GM18861 (cell line): Measurements from ENCODE around the gene GCN1.
"Not testable (repeated sequence)": the region's sequence is repeated elsewhere in the genome, so short reads cannot be mapped to it uniquely, and the experiment has no call there.

Experiments used
- ATAC-seq: cut with Tn5 transposase; IDR thresholded peaks from one replicate; pipeline ENCODE4 v1.9.1; 2021; ENCODE audit not compliant: unreplicated experiment

GCN1 gene

DNA sequence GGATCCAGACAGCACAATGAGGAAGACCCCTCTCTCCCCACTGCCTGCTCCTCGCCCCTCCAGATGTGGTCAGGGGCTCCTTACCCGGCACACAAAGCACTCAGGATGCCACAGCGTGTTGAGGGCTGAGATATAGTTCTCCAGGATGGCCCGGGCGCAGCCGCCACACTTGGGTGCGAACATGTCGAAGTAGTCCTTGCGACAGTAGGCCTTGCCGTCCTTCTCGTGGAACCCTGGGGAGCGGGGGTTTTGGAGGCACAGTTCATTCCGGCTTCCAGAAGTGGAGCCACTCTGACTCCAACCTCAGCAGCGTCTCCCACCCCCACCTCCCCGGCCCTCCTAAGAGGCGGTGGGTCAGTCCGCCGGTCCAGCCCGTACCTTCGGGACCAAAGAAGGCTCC is 19.2 kb upstream of the GCN1 start:
- ATAC-seq, result no peak

DNA sequence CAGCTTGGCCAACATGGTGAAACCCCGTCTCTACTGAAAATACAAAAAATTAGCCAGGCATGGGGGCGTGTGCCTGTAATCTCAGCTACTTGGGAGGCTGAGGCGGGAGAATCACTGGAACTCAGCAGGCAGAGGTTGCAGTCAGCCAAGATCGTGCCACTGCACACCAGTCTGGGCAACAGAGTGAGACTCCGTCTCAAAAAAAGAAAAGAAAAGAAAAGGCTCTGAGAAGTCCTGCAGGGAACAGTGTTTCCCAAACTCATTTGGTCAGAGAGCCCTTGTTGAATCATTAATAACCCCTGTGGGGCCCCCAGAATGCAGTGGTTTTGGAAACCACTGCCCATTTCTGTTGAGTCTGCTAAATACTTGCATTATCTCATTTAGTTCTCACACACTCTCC is 18.7 kb upstream of the GCN1 start:
- not testable (repeated sequence) for ATAC-seq

DNA sequence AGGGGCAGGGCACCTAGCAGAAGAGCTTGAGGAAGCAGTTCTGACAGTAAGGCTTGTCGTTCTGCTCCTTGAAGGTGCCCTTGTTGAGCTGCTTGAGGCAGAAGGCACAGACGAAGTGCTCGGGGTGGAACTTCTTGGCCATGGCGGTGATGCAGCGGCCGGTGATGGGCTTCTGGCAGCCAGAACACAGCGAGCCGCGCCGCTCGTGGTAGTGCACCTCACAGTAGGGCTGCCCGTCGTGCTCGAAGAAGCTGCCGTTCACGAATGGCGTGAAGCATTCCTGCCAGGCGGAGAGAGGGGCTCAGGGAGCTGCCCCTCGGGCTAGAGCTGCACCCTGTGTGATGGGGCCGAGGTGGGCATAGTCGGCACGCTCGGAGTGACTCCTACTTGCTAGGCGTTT is 17.8 kb upstream of the GCN1 start:
- no peak for ATAC-seq

DNA sequence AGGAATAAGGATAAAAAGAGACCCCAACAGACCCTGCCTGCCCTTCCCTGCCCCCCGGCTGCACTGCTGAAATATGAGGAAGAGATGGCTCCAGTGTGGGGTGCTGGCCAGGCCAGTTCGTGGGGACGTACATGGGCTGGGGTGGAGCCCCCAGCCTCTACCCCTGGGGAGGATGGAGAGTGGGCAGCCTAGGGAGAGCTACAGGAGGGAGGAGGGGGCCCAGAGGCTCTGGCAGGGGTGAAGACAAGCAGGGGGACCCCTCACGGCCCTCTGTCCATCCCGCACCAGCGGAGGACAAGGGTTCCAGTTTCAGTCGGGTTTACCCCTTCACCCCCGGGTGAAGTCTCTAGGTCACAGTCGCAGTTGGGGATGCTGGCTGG is 17.4 kb upstream of the GCN1 start:
- ATAC-seq, result no peak

DNA sequence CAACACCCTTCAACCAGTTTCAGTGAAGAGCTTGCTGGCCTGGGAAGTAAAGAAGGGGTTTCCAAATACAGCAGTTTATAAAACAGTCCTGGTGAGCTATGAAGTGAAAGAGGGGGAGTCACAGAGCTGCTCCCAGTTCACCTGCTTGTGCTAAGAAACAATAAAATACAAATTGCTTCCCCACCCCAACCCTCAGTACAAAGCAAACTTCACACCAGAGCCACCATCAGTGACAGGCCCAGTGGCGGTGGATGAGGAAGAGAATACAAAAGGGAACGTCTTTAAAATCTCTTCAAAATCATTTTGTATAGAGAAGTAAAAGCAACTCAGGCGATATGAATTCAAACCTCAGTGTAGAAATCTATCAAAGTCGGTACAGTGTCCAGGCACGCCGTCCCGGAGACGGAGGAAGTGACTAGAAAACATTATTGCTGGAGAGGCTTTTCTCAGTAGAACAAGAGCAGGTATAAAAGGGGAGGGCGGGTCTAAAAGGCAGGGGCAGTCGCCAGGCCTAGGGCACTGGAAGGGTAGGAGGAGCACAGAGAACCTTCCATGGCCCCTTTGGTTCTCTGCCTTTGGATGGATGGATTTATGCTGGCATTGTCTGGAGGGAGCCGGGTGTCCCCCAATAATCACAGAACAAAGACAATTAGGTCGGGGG is 16.9 kb upstream of the GCN1 start:
- ATAC-seq, result no peak

DNA sequence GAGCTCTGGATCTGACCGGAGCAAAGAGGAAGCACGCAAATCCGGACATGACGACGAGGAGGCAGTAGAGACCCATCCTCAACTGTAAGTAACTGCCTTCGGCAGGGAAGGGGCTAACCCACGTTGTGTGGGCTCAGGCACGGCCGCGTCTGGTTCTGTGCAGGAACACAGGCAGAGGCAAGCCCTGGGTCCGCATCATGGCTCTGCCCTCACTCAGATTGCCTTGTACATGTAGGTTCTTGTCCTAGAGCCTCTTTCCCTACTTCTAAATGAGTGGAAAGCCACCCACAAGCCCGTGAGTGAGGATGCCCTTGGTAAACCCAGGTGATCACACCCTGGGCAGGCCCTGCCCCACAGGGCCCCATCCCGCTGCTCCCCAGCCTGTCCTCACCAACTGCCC is 15.3 kb upstream of the GCN1 start:
- ATAC-seq, result no peak

DNA sequence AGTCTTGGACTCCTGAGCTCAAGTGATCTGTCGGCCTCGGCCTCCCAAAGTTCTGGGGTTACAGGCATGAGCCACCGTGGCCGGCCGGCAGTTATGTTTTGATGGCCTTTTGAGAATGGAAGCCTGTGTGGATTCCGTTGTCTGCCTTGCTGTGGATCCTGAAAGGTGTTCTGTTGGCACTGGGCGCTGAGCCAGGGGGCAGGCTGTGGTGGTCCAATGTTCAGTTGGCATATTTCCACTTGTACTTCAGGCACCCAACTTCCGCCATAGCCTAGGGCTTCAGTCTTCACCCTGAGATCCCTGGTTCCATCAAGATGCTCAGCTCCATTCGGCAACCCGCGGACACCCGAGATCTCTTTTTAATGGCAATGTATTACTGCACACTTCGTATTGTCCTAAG is 12.7 kb upstream of the GCN1 start:
- ATAC-seq, result no peak

DNA sequence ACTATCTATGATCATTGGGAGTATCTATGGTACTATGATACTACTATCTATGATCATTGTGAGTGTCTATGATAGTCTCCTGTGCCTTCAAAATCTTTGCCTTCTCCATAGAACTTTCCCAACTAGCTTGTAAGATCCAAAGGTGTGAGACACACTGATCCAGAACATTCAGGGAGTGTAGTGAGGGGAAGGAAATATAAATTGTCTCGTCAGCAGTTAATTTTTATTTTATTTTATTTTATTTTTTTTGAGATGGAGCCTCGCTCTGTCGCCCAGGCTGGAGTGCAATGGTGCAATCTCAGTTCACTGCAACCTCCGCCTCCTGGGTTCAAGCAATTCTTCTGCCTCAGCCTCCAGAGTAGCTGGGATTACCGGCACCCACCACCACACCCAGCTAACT is 12.3 kb upstream of the GCN1 start:
- not testable (repeated sequence) for ATAC-seq

DNA sequence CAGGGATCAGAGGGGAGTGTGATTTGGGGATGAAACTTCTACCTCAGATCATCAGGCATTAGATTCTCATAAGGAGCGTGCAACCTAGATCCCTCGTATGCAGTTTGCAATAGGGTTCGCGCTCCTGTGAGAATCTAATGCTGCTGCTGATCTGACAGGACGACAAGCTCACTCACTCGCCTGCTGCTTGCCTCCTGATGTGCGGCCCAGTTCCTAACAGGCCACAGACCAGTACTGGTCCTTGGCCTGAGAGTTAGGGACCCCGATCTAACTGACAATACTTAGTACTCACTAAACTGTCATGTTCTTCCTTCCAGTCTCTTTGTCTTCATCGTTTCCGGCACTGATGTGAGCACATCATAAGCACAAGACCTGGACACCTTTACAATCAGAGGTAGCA is 11.7 kb upstream of the GCN1 start:
- ATAC-seq, result no peak

DNA sequence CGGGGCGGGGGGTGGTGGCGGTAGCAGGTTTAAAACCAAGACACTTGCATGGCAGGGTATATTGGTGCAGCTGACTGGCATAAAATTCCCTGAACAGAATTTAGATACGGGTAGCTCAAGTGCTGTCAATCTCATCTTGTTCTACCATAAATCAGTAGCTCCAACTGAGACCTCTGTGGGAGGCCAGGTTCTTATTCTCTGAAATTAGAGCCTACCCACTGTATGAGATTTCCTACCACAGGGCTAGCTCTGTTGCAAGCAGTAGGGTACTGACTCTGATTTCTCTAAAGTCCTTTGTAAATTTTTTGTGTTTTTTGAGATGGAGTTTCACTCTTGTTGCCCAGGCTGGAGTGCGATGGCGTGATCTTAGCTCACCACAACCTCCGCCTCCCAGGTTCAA is 9.7 kb upstream of the GCN1 start:
- no peak for ATAC-seq

DNA sequence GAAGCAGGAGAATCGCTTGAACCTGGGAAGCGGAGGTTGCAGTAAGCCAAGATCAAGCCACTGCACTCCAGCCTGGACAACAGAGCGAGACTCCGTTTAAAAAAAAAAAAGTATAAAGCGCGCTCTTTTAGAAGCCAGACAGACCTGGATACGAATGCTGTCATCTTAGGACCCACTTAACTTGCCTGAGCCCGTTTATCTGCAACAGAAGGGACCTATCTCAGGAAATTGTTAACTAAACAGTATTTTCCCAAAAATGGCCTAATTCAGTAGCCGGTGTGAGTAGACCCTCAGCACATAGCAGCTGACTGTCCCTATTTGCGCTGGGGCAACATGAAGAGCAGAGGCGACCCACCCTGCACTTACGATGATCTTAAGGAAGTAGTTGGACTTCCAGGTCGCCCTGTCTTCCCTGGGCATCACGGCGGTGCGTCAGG is 5.9 kb upstream of the GCN1 start:
- ATAC-seq, result no peak

DNA sequence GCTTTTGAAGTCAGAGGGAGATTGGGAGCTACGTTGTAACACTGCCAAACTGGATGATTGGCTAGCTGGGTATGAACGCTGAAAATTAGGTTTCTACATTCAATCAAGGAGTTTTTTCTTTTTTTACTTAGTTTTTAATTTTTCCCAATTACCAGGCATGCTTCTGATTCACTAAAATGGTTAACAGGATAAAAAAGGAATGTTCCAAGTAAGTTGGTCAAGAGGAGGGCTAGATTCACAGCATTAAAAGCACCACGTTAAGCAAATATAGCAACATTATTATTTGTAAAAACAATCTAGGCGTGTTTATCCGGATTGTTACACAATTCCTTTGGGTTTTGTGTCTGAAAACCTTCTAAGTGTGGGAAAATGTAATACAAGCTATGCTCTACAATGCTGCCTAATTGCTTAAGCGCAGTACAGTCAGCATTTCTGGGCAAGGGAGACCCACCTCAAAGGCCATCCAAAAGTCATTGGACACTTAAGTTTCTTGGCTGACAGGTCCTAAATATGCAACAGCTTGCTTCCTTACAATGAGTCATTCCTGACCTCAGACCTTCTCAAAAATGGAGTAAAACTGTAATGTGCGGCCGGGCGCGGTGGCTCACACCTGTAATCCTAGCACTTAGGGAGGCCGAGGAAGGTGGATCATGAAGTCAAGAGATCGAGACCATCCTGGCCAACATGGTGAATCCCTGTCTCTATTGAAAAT is 5.2 kb upstream of the GCN1 start:
- ATAC-seq, result no peak

DNA sequence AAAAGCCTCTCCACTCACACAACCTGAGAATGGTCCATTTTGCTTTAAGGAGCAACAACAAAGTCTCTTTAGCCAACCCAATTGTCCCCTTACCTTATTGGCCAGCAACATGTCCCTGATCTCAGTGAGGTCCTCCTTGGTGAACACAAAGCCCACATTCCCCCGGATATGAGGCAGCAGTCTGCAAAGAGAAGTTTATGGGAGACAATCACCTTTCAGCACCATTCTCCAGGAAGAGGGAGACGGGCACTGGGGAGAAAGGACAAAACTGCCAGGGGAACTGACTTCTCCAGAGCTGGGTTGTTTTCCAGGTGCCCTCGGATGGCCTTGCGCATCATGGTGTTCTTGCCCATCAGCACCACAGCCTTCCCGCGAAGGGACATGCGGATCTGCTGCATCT is 4.5 kb upstream of the GCN1 start:
- ATAC-seq, result no peak

DNA sequence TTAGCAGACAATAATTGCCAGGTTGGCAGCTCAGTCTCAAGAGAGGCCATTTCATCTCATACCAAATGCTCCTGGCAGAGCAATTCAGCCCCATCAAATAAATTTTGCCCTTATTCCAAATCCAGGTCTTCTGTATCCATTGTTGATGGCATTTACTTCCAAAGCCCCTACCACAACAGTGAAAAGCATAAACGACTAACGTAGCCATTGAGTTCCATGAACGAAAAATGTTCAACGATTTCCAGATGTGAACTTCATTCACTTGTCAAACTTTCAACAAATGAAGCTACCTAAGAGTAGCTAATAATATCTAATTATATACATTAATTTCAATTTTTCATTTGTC is 3.0 kb upstream of the GCN1 start:
- no peak for ATAC-seq

DNA sequence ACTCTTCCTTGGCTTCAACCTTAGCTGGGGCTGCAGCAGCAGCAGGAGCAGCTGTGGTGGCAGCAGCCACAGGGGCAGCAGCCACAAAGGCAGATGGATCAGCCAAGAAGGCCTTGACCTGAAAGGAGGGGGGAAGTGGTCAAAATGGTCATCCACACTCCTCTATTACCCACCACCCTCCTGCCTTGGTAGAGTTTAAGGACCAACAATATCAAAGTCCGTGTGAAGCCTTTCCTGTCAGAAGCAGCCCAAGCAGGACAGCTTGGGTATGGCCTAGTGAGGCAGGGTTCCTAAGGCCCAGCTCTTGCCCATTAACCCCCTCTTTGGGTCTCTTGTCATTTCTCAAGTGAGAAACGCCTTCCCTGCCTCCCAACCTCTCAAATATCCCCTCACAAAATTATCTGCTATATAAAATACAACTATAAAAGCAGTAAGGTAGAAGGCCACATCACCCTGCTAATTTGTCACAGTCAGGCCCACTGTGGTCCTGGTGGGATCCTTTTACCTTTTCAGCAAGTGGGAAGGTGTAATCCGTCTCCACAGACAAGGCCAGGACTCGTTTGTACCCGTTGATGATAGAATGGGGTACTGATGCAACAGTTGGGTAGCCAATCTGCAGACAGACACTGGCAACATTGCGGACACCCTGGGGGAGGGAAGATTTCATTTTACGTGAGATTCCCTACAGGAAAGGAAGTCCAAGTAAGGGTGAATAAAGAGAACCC is 2.5 kb upstream of the GCN1 start:
- not testable (repeated sequence) for ATAC-seq

DNA sequence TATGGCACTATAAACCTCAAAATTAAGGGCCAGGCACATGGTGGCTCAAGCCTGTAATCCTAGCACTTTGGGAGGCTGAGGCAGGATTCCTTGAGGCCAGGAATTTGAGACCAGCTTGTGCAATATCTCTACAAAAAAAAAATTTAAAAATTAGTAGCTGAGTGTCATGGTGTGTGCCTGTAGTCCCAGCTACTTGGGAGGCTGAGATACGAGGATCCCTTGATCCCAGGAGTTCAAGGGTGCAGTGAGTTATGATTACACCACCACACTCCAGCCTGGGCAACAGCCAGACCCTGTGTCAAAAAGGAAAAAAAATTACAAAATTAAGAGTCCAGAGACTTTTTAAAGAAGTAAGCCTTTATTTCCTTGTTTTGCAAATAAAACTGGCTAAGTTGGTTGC is 1.8 kb upstream of the GCN1 start:
- ATAC-seq, result no peak

DNA sequence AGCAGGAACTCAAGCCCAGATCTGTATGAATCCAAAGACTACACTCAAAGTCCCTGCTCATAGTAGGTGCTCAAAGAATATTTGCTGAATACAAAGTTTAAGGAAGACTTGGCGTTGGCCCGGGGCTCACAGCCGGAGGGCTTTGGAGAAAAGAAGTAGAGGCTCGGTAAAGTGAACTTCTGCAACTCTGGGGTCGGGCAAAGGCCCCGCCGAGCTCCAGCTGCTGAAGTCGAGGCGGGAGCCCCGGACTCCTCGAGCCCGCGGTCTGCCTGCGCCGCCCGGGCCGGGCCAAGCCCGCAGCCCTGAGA is 335 bp downstream of the GCN1 start:
- ATAC-seq, result no peak

DNA sequence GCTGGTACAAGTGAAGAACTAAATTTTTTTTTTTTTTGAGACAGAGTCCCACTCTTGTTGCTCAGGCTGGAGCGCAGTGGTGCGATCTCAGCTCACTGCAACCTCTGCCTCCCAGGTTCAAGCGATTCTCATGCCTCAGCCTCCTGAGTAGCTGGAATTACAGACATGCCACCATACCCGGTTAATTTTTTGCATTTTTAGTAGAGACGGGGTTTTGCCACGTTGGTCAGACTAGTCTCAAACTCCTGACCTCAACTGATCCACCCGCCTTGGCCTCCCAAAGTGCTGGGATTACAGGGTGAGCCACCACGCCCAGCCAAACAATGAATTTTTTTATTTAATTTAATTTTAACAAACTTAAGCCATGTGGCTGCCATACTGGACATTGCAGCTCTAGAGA is 1.2 kb downstream of the GCN1 start:
- not testable (repeated sequence) for ATAC-seq

DNA sequence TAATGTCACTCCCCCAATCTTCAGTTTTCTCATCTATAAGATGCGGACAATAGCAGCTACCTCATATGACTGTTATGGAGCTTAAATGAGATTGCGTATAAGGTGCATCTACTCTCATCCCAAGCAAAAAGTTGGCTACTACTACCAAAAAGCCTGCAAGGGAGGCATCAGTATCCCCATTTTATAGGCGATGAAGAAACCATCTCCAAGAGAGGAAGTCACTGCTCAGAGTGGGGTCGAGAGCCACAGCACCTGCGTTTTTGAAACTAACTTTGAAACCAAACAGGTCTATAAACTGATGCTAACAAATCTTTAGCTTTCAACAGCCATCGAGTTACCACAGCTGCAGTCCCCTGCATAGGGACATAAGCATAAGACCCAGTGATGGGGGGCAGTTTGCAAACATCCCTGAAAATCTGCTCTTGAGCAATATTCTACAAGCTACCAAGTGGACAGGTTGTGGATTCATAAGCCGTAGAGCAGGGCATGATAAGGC is 3.5 kb downstream of the GCN1 start:
- no peak for ATAC-seq

DNA sequence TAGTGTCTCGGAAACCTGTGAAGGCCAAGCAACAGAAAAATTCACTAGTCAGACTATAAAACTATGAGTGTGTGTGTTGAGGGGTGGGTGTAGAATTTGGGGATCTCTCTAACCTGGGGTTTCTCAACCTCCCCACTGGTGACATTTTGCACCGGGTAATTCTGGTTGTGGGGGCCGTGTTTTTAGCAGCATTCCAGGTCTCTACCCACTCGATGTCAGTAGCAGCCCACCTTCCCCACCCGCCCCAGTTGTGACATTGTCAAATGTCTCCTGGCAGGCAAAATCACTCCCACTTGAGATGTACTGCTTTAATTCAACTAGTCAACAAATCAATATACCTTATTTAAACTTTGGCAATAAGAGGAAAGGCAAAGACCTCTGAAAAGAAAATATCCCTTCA is 4.1 kb downstream of the GCN1 start:
- ATAC-seq, result no peak

DNA sequence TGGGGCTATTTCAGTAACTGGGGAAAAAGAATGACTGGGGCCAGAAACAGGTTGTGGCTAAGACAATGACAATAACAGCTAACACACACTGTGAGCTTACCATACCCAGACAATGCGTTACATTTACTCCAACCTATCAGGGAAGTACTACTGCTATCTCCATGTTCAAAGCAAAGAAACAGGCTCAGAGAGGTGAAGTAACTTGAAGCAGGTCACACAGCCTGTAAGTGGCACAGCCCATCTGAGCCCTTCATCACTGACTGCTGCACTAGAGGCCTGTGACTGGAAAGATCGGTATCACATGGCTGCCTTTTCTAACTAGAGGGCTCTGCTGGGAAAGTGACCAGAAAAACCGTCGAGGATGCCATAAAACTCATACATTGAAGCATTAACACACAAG is 7.9 kb downstream of the GCN1 start:
- no peak for ATAC-seq

DNA sequence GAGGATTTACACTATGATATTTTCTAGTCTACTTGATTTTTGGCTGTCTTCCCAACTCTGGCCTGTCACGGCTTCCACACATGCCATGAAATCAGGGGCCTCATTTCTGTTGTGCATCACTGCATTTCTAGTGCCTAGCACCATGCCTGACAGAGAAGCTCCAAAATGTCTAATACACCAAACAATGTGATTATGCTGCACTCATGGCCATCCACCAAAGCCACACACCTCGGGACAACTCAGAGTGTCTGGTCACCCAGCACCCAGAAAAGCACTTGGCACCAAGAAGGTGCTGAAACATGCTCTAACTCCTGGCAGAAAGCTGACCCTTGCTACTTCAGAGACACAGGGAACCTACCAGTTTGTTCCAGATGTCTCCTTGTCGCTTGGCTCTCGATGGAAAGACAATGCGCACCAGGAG is 11.3 kb downstream of the GCN1 start:
- ATAC-seq, result no peak
